Naive thymus-derived CD4-positive, alpha-beta T cell (primary cell): ENCODE data around the gene BFSP1. TPM values are rescaled to one million over a fixed set of nuclear protein-coding genes. Genes with fewer than 3 reads are reported as not detected.

Experiments used
- ATAC-seq: fragments of 150-1000 bp; cut with Tn5 transposase; 2 replicates; pipeline ENCODE4 v1.10.0; 2021; ENCODE audit warnings: mild to moderate bottlenecking, moderate library complexity
- CTCF ChIA-PET: fragments of 350-600 bp; sonication (Branson Sonifier 250); formaldehyde crosslinking; loops from one replicate; lab custom pipeline; 2021; ENCODE audit warnings: antibody characterized with exemption; lab: Charles Lee
- POLR2A ChIA-PET: fragments of 350-600 bp; sonication (Branson Sonifier 250); formaldehyde crosslinking; loops from one replicate; lab custom pipeline; 2021; ENCODE audit warnings: antibody characterized with exemption, inconsistent platforms; lab: Charles Lee
- DNase-seq, 9 donors: peaks; one replicate each; pipeline versions ENCODE4 v3.0.0 to v3.0.0-alpha.2; 2020 to 2022; ENCODE audit warnings: mixed read lengths in 1 of 9
- H3K27ac ChIP-seq: one replicate; pipeline ENCODE4 v1.7.0; 2013; ENCODE audit warnings: mild to moderate bottlenecking, low read depth, low read length, moderate library complexity
- H3K27me3 ChIP-seq, 2 donors: one replicate each; pipeline ENCODE4 v1.7.0; 2013; ENCODE audit warnings: low read length in 2 of 2, mild to moderate bottlenecking in 2 of 2, moderate library complexity in 2 of 2; ENCODE audit not compliant: control insufficient read depth in 2 of 2, insufficient read depth in 2 of 2
- H3K36me3 ChIP-seq, 3 experiments: 1 replicate in 2 of 3; 2 replicates in 1 of 3; pipeline ENCODE4 v1.7.0; 2013; ENCODE audit warnings: low read length in 3 of 3, mild to moderate bottlenecking in 3 of 3, moderate library complexity in 1 of 3; ENCODE audit not compliant: insufficient read depth in 3 of 3, control insufficient read depth in 2 of 3
- H3K4me1 ChIP-seq, 2 donors: one replicate each; pipeline ENCODE4 v1.7.0; 2013; ENCODE audit warnings: low read length in 2 of 2, mild to moderate bottlenecking in 2 of 2, moderate library complexity in 1 of 2; ENCODE audit not compliant: control insufficient read depth in 2 of 2, insufficient read depth in 2 of 2
- H3K4me3 ChIP-seq: 2 replicates; pipeline ENCODE4 v1.7.0; 2013; ENCODE audit warnings: mild to moderate bottlenecking, low read length
- H3K9me3 ChIP-seq, 3 experiments: 1 replicate in 2 of 3; 2 replicates in 1 of 3; pipeline ENCODE4 v1.7.0; 2013; ENCODE audit warnings: low read length in 3 of 3; ENCODE audit not compliant: control insufficient read depth in 2 of 3
- H3K27ac Mint-ChIP-seq, 9 donors: one replicate each; pipeline ENCODE4 v1.8.0; 2020 to 2022; ENCODE audit warnings: mixed read lengths in 9 of 9, mild to moderate bottlenecking in 8 of 9, moderate library complexity in 5 of 9, inconsistent platforms in 2 of 9
- H3K27me3 Mint-ChIP-seq, 5 donors: one replicate each; pipeline ENCODE4 v1.8.0; 2021 to 2022; ENCODE audit warnings: mixed read lengths in 5 of 5, mild to moderate bottlenecking in 1 of 5
- H3K36me3 Mint-ChIP-seq, 5 donors: one replicate each; pipeline ENCODE4 v1.8.0; 2020 to 2022; ENCODE audit warnings: mixed read lengths in 5 of 5, mild to moderate bottlenecking in 3 of 5, inconsistent platforms in 1 of 5
- H3K4me1 Mint-ChIP-seq, 7 donors: one replicate each; pipeline ENCODE4 v1.8.0; 2020 to 2022; ENCODE audit warnings: mixed read lengths in 7 of 7, mild to moderate bottlenecking in 3 of 7, inconsistent platforms in 1 of 7
- H3K4me3 Mint-ChIP-seq, 10 donors: one replicate each; pipeline ENCODE4 v1.8.0; 2020 to 2022; ENCODE audit warnings: mild to moderate bottlenecking in 10 of 10, mixed read lengths in 10 of 10, moderate library complexity in 6 of 10, inconsistent platforms in 2 of 10
- H3K9me3 Mint-ChIP-seq, 11 donors: one replicate each; pipeline ENCODE4 v1.8.0; 2020 to 2022; ENCODE audit warnings: mixed read lengths in 11 of 11, mild to moderate bottlenecking in 4 of 11, inconsistent platforms in 1 of 11, moderate library complexity in 1 of 11
- intact Hi-C, 2 donors: fragments of 100-400 bp; cut with micrococcal nuclease; formaldehyde crosslinking; loops; one replicate each; pipeline ENCODE4 v1.15.1; 2023
- polyA plus RNA-seq, 2 donors: library from polyadenylated mRNA; unstranded; fragments of 300-500 nt; fragmentation: Illumina TruSeq; gene quantifications; one replicate each; pipeline ENCODE4 v1.2.3, GENCODE V29; 2021
- total RNA-seq, 6 experiments: library from RNA in 5 of 6; stranded (reverse) in 5 of 6; gene quantifications; 1 replicate in 5 of 6; 2 replicates in 1 of 6; pipeline ENCODE4 v1.2.3 and lab custom pipeline; 2021 to 2026

Gene BFSP1
- total and polyA plus RNA-seq, 7 experiments from 2014 or later: 0.42 to 3.4 TPM; not detected in 5

DNA sequence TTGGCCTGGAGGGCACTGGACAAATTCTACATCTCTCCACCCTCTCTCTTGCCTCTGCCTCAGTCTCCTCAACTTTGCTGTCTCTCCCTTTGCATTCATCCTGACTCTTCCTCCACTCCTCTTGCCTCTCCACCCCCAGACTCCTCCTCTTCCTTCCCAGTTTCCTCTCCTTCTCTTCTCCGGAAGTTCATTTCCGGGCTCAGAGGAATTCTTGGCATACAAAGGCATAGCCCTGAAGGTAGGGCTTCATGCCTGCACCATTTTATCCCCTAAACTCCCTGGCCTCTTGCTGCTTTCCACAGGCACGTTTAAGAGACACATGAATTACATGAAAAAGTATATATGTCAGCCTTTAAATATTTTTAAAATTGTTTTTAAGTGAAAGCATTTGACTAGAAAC is 10.6 kb downstream of the BFSP1 start:
- Mint-ChIP-seq H3K27me3 (peaks cover 0 to 22% (median 0%) of the 10 kb centered on the region in 5 donors), H3K9me3 (no peaks in the 10 kb centered on the region), H3K36me3 (peaks cover 0 to 7% (median 0%) of the 10 kb centered on the region in 5 donors), H3K4me1 (peaks cover 0 to 17% (median 0%) of the 10 kb centered on the region in 7 donors), H3K4me3 (no peak overlapping the region), H3K27ac (no peak overlapping the region)
- Histone ChIP-seq H3K27ac (no peak overlapping the region), H3K36me3 (no peaks in the 10 kb centered on the region), H3K27me3 (no peaks in the 10 kb centered on the region), H3K4me3 (no peak overlapping the region), H3K9me3 (no peaks in the 10 kb centered on the region), H3K4me1 (no peaks in the 10 kb centered on the region)
- DNase-seq (no peak), ATAC-seq (no peak)
- intact Hi-C loops: no loop called here
- ChIA-PET POLR2A (no interaction called here), CTCF (no interaction called here)

GRCh38 chr20:17519606-17520285 is 11.4 kb downstream of the BFSP1 start:
- intact Hi-C loops: no loop called here
- H3K4me3 ChIP-seq: no peak overlapping the region
- CTCF ChIA-PET: no interaction called here
- DNase-seq (no peak), ATAC-seq (no peak)
- H3K9me3 Mint-ChIP-seq: no peaks in the 10 kb centered on the region
- H3K27me3 Mint-ChIP-seq: peaks cover 0 to 22% (median 0%) of the 10 kb centered on the region in 5 donors
- peaks cover 0 to 17% (median 0%) of the 10 kb centered on the region in 7 donors for H3K4me1 Mint-ChIP-seq
- no peaks in the 10 kb centered on the region for H3K9me3 ChIP-seq
- H3K27ac Mint-ChIP-seq: no peak overlapping the region
- POLR2A ChIA-PET: no interaction called here
- no peak overlapping the region for H3K27ac ChIP-seq
- H3K27me3 ChIP-seq: no peaks in the 10 kb centered on the region
- H3K36me3 Mint-ChIP-seq: peaks cover 0 to 7% (median 0%) of the 10 kb centered on the region in 5 donors
- H3K4me1 ChIP-seq: no peaks in the 10 kb centered on the region
- H3K4me3 Mint-ChIP-seq: no peak overlapping the region
- H3K36me3 ChIP-seq: no peaks in the 10 kb centered on the region

DNA sequence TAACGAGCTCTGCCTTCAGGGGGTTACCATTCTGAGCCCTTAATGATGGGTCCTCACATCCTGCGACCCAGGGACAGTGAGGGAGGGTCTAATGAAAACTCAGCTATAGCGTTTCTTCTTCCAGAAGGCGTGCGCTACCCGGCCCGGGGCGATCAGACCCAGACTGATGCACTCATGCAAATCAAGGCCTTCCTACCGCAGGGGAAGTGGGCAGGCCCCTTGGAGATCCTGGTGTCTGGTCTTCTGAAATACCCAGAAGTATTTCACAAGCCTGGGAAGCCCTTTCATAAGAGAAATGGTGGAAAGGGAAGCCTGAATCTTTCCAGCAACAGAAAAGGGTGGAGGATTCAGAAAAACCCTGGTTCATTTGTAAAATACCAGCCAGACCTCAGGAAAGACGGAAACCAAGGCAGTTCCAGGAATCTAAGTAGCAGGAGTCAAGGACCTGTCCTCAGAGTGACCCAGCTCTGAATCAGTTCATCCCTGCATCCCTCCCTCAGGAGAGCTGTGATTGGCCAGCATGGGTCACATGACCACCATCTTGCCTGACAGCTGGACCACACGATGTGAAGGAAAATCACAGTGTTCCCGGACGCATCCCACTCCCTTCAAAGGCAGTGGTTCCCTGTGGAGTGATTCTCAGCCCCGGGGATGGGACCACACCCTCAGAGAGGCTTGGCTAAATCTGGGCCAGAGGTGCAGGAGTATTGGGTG is 12.7 kb downstream of the BFSP1 start:
- H3K4me3 Mint-ChIP-seq: no peak overlapping the region
- peaks cover 0 to 17% (median 0%) of the 10 kb centered on the region in 7 donors for H3K4me1 Mint-ChIP-seq
- H3K27ac Mint-ChIP-seq: no peak overlapping the region
- Histone ChIP-seq H3K9me3 (no peaks in the 10 kb centered on the region), H3K27ac (no peak overlapping the region), H3K36me3 (no peaks in the 10 kb centered on the region), H3K4me3 (no peak overlapping the region), H3K27me3 (no peaks in the 10 kb centered on the region), H3K4me1 (no peaks in the 10 kb centered on the region)
- DNase-seq (no peak), ATAC-seq (no peak)
- intact Hi-C loops: no loop called here
- CTCF ChIA-PET: interaction anchor here (0.9 kb wide), 1 partner anchor 14 kb away, joined by 3 read pairs; no protein-coding TSS in a partner anchor
- H3K36me3 Mint-ChIP-seq: peaks cover 0 to 7% (median 0%) of the 10 kb centered on the region in 5 donors
- no peaks in the 10 kb centered on the region for H3K9me3 Mint-ChIP-seq
- POLR2A ChIA-PET: no interaction called here
- H3K27me3 Mint-ChIP-seq: peaks cover 0 to 26% (median 0%) of the 10 kb centered on the region in 5 donors

DNA sequence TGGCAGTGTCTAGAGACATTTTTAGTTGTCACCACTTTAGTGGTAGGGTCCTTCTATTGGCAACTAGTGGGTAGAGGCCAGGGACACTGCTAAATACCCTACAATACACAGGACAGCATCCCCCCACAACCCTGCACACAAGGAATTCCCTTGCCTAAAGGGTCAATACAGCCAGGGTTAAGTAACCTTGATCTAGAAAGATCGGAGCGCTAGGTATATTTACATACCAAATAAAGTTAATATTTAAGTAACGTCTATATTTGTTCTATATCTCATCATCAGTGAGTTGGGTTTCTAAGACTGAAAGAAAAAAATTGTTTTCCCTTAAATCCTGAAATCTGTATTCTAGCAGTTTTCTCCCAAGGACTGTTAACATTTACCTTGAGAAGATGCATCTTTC is 16.1 kb downstream of the BFSP1 start:
- Mint-ChIP-seq H3K36me3 (peaks cover 0 to 13% (median 0%) of the 10 kb centered on the region in 5 donors), H3K27ac (no peak overlapping the region), H3K4me3 (no peak overlapping the region), H3K27me3 (peaks cover 0 to 23% (median 0%) of the 10 kb centered on the region in 5 donors), H3K4me1 (peaks cover 0 to 22% (median 5%) of the 10 kb centered on the region in 7 donors), H3K9me3 (no peaks in the 10 kb centered on the region)
- no peaks in the 10 kb centered on the region for H3K27me3 ChIP-seq
- no peaks in the 10 kb centered on the region for H3K9me3 ChIP-seq
- POLR2A ChIA-PET: interaction anchor here (0.6 kb wide), 1 partner anchor 370 kb away, joined by 3 read pairs; no protein-coding TSS in a partner anchor
- H3K27ac ChIP-seq: no peak overlapping the region
- intact Hi-C loops: no loop called here
- no peaks in the 10 kb centered on the region for H3K36me3 ChIP-seq
- CTCF ChIA-PET: interaction anchor here (2.4 kb wide), 1 partner anchor 10 kb away, joined by 7 read pairs; no protein-coding TSS in a partner anchor
- no peak overlapping the region for H3K4me3 ChIP-seq
- peaks cover 0 to 11% of the 10 kb centered on the region in 2 donors for H3K4me1 ChIP-seq
- ATAC-seq: no peak
- no peak for DNase-seq

DNA sequence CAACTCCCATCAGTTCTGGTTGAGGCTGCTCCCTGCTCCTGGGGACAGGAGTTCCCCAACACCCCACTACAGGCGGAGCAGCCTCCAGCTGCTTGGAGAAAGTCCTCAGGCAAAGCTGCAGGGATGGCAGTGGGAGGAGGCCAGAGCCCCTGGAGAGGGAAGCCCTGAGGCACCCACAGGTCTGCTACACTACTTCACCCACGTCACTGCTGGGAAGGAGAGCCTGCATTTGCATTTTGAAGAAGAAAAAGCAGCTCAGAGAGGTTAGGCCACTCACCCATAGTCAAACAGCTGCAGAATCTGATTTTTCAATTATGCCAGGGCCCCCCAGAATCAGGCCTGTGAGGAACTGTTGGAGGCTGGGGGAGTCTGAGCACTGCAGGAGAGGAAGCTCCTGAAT is 17.2 kb downstream of the BFSP1 start:
- Mint-ChIP-seq H3K27me3 (peaks cover 0 to 19% (median 0%) of the 10 kb centered on the region in 5 donors), H3K27ac (no peak overlapping the region), H3K36me3 (peaks cover 0 to 16% (median 0%) of the 10 kb centered on the region in 5 donors), H3K4me3 (no peak overlapping the region), H3K9me3 (no peaks in the 10 kb centered on the region), H3K4me1 (peaks cover 0 to 23% (median 5%) of the 10 kb centered on the region in 7 donors)
- POLR2A ChIA-PET: interaction anchor here (0.6 kb wide), 1 partner anchor 19 kb away, joined by 3 read pairs; no protein-coding TSS in a partner anchor
- Histone ChIP-seq H3K27me3 (no peaks in the 10 kb centered on the region), H3K9me3 (no peaks in the 10 kb centered on the region), H3K27ac (no peak overlapping the region), H3K4me1 (peaks cover 0 to 11% of the 10 kb centered on the region in 2 donors), H3K36me3 (no peaks in the 10 kb centered on the region), H3K4me3 (no peak overlapping the region)
- DNase-seq (no peak), ATAC-seq (no peak)
- intact Hi-C loops: no loop called here
- CTCF ChIA-PET: interaction anchor here (0.6 to 2.4 kb wide), 3 partner anchors 9 to 473 kb away, joined by 4 to 7 read pairs (median 5); no protein-coding TSS in a partner anchor

- Mint-ChIP-seq H3K27ac (no peak overlapping the region), H3K27me3 (peaks cover 0 to 18% (median 0%) of the 10 kb centered on the region in 5 donors), H3K4me1 (peaks cover 0 to 33% (median 9%) of the 10 kb centered on the region in 7 donors), H3K9me3 (no peaks in the 10 kb centered on the region), H3K36me3 (peaks cover 0 to 9% (median 0%) of the 10 kb centered on the region in 5 donors), H3K4me3 (peak overlapping the region in 1 of 10 donors; percentile 29)
- Histone ChIP-seq H3K36me3 (no peaks in the 10 kb centered on the region), H3K9me3 (no peaks in the 10 kb centered on the region), H3K4me3 (no peak overlapping the region), H3K27me3 (no peaks in the 10 kb centered on the region), H3K4me1 (peaks cover 0 to 19% of the 10 kb centered on the region in 2 donors), H3K27ac (no peak overlapping the region)
- ATAC-seq (no peak), DNase-seq (no peak)
- intact Hi-C loops: no loop called here
- CTCF ChIA-PET: interaction anchor here (1.8 kb wide), 1 partner anchor 387 kb away, joined by 5 read pairs; no protein-coding TSS in a partner anchor
- POLR2A ChIA-PET: no interaction called here
Observed at GRCh38 chr20:17511401-17511800, 19.8 kb downstream of the BFSP1 start.
